ENCODE data around the gene GPA33.

DNA sequence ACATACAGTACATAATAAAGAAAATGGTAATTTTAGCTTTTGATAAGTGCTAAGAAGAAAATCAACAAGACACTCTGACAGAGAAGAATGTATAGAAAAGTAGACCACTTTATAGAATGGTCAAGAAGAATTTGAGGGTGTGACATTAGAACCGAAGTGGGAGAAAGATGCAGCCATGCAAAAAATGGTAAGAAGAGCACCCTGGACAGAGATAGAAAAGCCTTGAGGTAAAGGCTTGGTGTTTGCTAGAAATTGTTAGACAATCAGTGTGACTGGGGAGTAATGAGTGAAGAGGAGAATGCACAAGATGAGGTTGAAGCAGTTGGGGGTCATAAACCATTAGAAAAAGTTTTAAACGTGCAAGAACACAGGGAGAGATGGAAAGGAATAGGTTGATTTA is 77.6 kb downstream of the GPA33 start:
- TF ChIP-seq, protein P1, sequence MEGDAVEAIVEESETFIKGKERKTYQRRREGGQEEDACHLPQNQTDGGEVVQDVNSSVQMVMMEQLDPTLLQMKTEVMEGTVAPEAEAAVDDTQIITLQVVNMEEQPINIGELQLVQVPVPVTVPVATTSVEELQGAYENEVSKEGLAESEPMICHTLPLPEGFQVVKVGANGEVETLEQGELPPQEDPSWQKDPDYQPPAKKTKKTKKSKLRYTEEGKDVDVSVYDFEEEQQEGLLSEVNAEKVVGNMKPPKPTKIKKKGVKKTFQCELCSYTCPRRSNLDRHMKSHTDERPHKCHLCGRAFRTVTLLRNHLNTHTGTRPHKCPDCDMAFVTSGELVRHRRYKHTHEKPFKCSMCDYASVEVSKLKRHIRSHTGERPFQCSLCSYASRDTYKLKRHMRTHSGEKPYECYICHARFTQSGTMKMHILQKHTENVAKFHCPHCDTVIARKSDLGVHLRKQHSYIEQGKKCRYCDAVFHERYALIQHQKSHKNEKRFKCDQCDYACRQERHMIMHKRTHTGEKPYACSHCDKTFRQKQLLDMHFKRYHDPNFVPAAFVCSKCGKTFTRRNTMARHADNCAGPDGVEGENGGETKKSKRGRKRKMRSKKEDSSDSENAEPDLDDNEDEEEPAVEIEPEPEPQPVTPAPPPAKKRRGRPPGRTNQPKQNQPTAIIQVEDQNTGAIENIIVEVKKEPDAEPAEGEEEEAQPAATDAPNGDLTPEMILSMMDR (IDR thresholded peaks at IDR 0.05) = no peak
- TF ChIP-seq POLR2A (IDR thresholded peaks at IDR 0.05) = no peak

Data from testis (tissue), 2 donors.